Measurements from ENCODE around the gene CIC.
"Not testable (repeated sequence)": the region's sequence is repeated elsewhere in the genome, so short reads cannot be mapped to it uniquely, and the experiment has no call there.

Gene CIC

GRCh38 chr19:42333975-42334696 lies 65.1 kb downstream of the CIC start:
- H3K4me3 ChIP-seq (ENCODE audit: low read depth, low read length), result no peak overlapping the region
- TF ChIP-seq CTCF (IDR thresholded peaks at IDR 0.05; ENCODE audit: borderline replicate concordance, insufficient read depth, low read depth, low read length), result no peak

GRCh38 chr19:42334697-42335373 lies 65.8 kb downstream of the CIC start:
- no peak overlapping the region for H3K4me3 ChIP-seq (ENCODE audit: low read depth, low read length)
- TF ChIP-seq CTCF (IDR thresholded peaks at IDR 0.05; ENCODE audit: borderline replicate concordance, insufficient read depth, low read depth, low read length), result no peak

GRCh38 chr19:42335374-42335936 lies 66.4 kb downstream of the CIC start:
- no peak for TF ChIP-seq CTCF (IDR thresholded peaks at IDR 0.05; ENCODE audit: borderline replicate concordance, insufficient read depth, low read depth, low read length)

GRCh38 chr19:42335971-42336370 lies 66.9 kb downstream of the CIC start:
- no peak overlapping the region for H3K4me3 ChIP-seq (ENCODE audit: low read depth, low read length)
- no peak for TF ChIP-seq CTCF (IDR thresholded peaks at IDR 0.05; ENCODE audit: borderline replicate concordance, insufficient read depth, low read depth, low read length)

More at GRCh38 chr19:42335374-42335936, 66.4 kb downstream of the CIC start:
- no peak overlapping the region for H3K4me3 ChIP-seq (ENCODE audit: low read depth, low read length)

- H3K4me3 ChIP-seq (ENCODE audit: low read depth, low read length), result not testable (repeated sequence)
Measured at GRCh38 chr19:42339126-42339860, 70.2 kb downstream of the CIC start.

- H3K4me3 ChIP-seq (ENCODE audit: low read depth, low read length), result not testable (repeated sequence)
Measured at GRCh38 chr19:42339922-42340321, 70.9 kb downstream of the CIC start.

GRCh38 chr19:42343344-42344110 lies 74.5 kb downstream of the CIC start:
- no peak overlapping the region for H3K4me3 ChIP-seq (ENCODE audit: low read depth, low read length)
- TF ChIP-seq CTCF (IDR thresholded peaks at IDR 0.05; ENCODE audit: borderline replicate concordance, insufficient read depth, low read depth, low read length), result peak; percentile 35; the same call in 1 of the 2 replicates

Measured in GM12875 (cell line).